Thoracic aorta (tissue), 2 donors: ENCODE results near the gene PAM. TPM values are rescaled to one million over a fixed set of nuclear protein-coding genes. Genes with fewer than 3 reads are reported as not detected.

Experiments used
- ATAC-seq: fragments of 150-250 bp; one replicate; pipeline ENCODE4 v1.8.0; 2017; ENCODE audit warnings: low read depth; ENCODE audit not compliant: insufficient number of reproducible peaks, low FRiP score
- DNase-seq: peaks from one replicate; pipeline ENCODE4 v3.0.0-alpha.2; 2020; ENCODE audit warnings: low spot score
- H3K27ac ChIP-seq, 2 donors: fragments of 200-600 bp; sonication (generic); 1 replicate in 1 of 2; 2 replicates in 1 of 2; pipeline ENCODE4 v1.5.1; 2016; ENCODE audit warnings: mild to moderate bottlenecking in 2 of 2, moderate library complexity in 2 of 2
- H3K27me3 ChIP-seq: fragments of 200-600 bp; sonication (generic); replicated peaks from 2 replicates; pipeline ENCODE4 v1.6.0; 2016; ENCODE audit warnings: mild to moderate bottlenecking; ENCODE audit not compliant: insufficient read depth
- H3K36me3 ChIP-seq: fragments of 200-600 bp; sonication (generic); one replicate; pipeline ENCODE4 v1.5.1; 2016
- H3K4me1 ChIP-seq, 2 donors: fragments of 200-600 bp; sonication (generic); 1 replicate in 1 of 2; 2 replicates in 1 of 2; pipeline versions ENCODE4 v1.5.1 to v1.6.0; 2016; ENCODE audit warnings: low read depth in 2 of 2, mild to moderate bottlenecking in 1 of 2; ENCODE audit not compliant: control insufficient read depth in 1 of 2
- H3K4me3 ChIP-seq: fragments of 200-600 bp; sonication (generic); 2 replicates; pipeline ENCODE4 v1.5.1; 2016; ENCODE audit warnings: mild to moderate bottlenecking
- H3K9me3 ChIP-seq: fragments of 200-600 bp; sonication (generic); 2 replicates; pipeline ENCODE4 v1.5.1; 2016
- total RNA-seq, 2 donors: library from RNA; depleted of rRNA; stranded (reverse); fragments of >200 nt; gene quantifications; one replicate each; pipeline versions ENCODE4 v1.1.0 to v1.2.3, GENCODE V29; 2016
- TF ChIP-seq, protein P1 (sequence below): fragments of 200-600 bp; sonication (generic); IDR thresholded peaks from one replicate; pipeline ENCODE4 v1.5.1; 2019; ENCODE audit warnings: antibody characterized with exemption

PAM gene
- total RNA-seq, 2 donors from 2014 or later: 571 to 806 TPM

DNA sequence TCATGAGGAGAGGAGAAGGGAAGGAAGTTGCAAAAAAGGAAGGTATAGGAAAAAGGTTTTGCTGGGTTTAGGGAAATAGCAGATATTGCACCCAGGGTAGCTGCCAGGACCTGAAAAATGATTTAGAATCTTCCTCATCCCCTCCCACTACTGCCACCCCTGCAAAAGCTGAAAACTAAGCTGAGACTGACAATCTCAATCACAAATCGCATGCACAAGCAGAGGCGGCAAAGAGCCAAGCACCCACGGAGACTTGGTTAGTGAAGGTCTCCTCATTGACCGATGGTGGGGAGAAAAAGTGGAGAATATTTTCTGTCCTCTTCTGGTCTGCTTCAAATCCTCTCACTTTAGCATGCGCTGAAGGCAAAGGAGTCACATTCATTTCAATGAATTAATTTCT lies 39.1 kb upstream of the PAM start:
- H3K36me3 ChIP-seq: no peaks in the 10 kb centered on the region
- DNase-seq (no peak), ATAC-seq (no peak)
- H3K27me3 ChIP-seq: no peaks in the 10 kb centered on the region
- TF ChIP-seq, protein P1, sequence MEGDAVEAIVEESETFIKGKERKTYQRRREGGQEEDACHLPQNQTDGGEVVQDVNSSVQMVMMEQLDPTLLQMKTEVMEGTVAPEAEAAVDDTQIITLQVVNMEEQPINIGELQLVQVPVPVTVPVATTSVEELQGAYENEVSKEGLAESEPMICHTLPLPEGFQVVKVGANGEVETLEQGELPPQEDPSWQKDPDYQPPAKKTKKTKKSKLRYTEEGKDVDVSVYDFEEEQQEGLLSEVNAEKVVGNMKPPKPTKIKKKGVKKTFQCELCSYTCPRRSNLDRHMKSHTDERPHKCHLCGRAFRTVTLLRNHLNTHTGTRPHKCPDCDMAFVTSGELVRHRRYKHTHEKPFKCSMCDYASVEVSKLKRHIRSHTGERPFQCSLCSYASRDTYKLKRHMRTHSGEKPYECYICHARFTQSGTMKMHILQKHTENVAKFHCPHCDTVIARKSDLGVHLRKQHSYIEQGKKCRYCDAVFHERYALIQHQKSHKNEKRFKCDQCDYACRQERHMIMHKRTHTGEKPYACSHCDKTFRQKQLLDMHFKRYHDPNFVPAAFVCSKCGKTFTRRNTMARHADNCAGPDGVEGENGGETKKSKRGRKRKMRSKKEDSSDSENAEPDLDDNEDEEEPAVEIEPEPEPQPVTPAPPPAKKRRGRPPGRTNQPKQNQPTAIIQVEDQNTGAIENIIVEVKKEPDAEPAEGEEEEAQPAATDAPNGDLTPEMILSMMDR: no peak
- H3K9me3 ChIP-seq: no peaks in the 10 kb centered on the region
- H3K27ac ChIP-seq: no peak overlapping the region
- no peak overlapping the region for H3K4me3 ChIP-seq
- no peaks in the 10 kb centered on the region for H3K4me1 ChIP-seq

- H3K4me1 ChIP-seq: no peaks in the 10 kb centered on the region
- no peaks in the 10 kb centered on the region for H3K9me3 ChIP-seq
- no peak for ATAC-seq
- DNase-seq: no peak
- TF ChIP-seq, protein P1: no peak
- no peak overlapping the region for H3K4me3 ChIP-seq
- no peak overlapping the region for H3K27ac ChIP-seq
- no peaks in the 10 kb centered on the region for H3K36me3 ChIP-seq
- H3K27me3 ChIP-seq: no peaks in the 10 kb centered on the region
Observed at GRCh38 chr5:102718819-102719218, 36.3 kb upstream of the PAM start.

DNA sequence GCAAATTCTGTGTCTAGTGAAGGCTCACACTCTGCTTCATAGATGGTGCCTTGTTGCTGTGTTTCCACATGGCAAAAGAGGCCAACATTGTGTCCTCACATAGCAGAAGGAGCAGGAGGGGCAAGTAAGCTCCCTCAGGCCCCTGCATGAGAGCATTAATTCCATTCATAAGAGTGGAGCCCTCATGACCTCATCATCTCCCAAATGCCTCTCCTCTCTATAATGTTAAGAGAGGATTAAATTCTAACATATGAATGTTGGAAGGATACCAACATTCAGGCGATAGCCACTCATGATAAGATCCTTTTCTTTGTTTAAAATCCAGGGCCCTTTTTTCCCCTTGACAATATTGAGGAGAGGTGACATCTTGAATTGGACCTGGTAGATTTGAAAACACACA lies 35.2 kb upstream of the PAM start:
- DNase-seq: no peak
- TF ChIP-seq, protein P1: no peak
- no peaks in the 10 kb centered on the region for H3K9me3 ChIP-seq
- H3K4me3 ChIP-seq: no peak overlapping the region
- no peaks in the 10 kb centered on the region for H3K4me1 ChIP-seq
- H3K36me3 ChIP-seq: no peaks in the 10 kb centered on the region
- no peaks in the 10 kb centered on the region for H3K27me3 ChIP-seq
- no peak overlapping the region for H3K27ac ChIP-seq
- no peak for ATAC-seq

GRCh38 chr5:102720969-102721368 lies 34.1 kb upstream of the PAM start:
- H3K4me1 ChIP-seq: no peaks in the 10 kb centered on the region
- no peak for DNase-seq
- H3K4me3 ChIP-seq: no peak overlapping the region
- no peaks in the 10 kb centered on the region for H3K36me3 ChIP-seq
- H3K27ac ChIP-seq: no peak overlapping the region
- H3K9me3 ChIP-seq: no peaks in the 10 kb centered on the region
- ATAC-seq: no peak
- TF ChIP-seq, protein P1: no peak
- H3K27me3 ChIP-seq: no peaks in the 10 kb centered on the region

DNA sequence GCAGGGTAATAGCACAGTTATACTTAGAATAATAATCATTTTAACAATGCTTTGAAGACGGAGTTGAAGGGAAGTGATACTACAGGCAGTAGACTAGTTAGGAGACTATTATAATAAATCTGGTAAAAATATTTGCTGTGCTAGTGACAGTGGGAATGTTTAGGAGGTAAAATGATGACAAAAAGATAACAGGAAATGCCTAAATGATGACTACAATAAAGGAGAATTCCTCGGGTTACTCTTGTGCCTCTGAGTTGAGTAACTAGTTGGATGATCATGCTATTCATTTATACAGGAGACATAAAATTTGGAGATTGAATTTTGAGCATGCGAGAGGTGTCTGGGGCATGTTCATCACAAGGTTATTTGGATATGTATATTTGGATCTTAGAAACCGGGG lies 32.2 kb upstream of the PAM start:
- DNase-seq (no peak), ATAC-seq (no peak)
- H3K27ac ChIP-seq: no peak overlapping the region
- no peak overlapping the region for H3K4me3 ChIP-seq
- H3K27me3 ChIP-seq: no peaks in the 10 kb centered on the region
- no peaks in the 10 kb centered on the region for H3K9me3 ChIP-seq
- TF ChIP-seq, protein P1: no peak
- no peaks in the 10 kb centered on the region for H3K36me3 ChIP-seq
- no peaks in the 10 kb centered on the region for H3K4me1 ChIP-seq
